Measurements from ENCODE around the gene GNG14.

DNA sequence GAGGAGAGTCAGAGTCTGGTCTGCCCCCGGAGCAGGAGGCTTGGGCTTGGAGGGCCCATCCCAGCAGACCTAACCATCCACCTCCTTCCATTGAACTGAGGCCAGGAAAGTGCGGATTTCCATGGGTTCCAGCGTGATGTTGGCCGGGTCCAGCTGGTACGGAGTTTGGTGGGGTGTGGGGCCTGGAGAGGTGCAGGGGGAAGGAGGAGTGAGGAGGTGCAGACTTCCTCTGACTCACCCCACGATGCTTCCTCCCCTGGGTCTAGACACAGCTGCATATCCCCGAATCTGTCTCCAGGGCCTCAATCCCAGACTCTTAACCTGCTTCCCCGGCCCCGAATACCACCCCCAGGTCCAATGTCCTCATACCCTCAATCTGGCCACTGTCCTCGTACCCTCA is 41.2 kb upstream of the GNG14 start:
- TF ChIP-seq RAD21 (IDR thresholded peaks at IDR 0.05; ENCODE audit: low read depth) (no peak), POLR2AphosphoS5 (IDR thresholded peaks at IDR 0.05; ENCODE audit: low read depth, low read length) (no peak)
